Colonic mucosa (tissue), 4 donors: ENCODE measurements around the gene CNTN4. TPM values are rescaled to one million over a fixed set of nuclear protein-coding genes. Genes with fewer than 3 reads are reported as not detected.

Experiments
- DNase-seq: peaks from one replicate; pipeline ENCODE4 v3.0.0-alpha.2; 2020
- H3K27ac ChIP-seq: fragments of 200-600 bp; one replicate; pipeline ENCODE4 v1.8.0; 2021
- H3K27me3 ChIP-seq: fragments of 200-600 bp; one replicate; pipeline ENCODE4 v1.8.0; 2021
- H3K36me3 ChIP-seq: fragments of 200-600 bp; one replicate; pipeline ENCODE4 v1.8.0; 2021
- H3K4me1 ChIP-seq: fragments of 200-600 bp; one replicate; pipeline ENCODE4 v1.8.0; 2021; ENCODE audit warnings: mild to moderate bottlenecking
- H3K4me3 ChIP-seq: fragments of 200-600 bp; one replicate; pipeline ENCODE4 v1.8.0; 2021
- H3K9ac ChIP-seq, 2 donors: one replicate each; pipeline ENCODE4 v1.7.0; 2013; ENCODE audit warnings: control low read depth in 2 of 2, low read depth in 2 of 2, low read length in 2 of 2
- H3K9me3 ChIP-seq: fragments of 200-600 bp; one replicate; pipeline ENCODE4 v1.8.0; 2021
- intact Hi-C: fragments of 100-400 bp; cut with DNase I; formaldehyde crosslinking; loops from one replicate; pipeline ENCODE4 v1.14.1; 2022
- total RNA-seq, 2 donors: library from RNA; stranded (reverse); fragmentation: NEBNext Ultra II Directional in 1 of 2; extraction: Animal tissue kit (Norgen Biotek cat#: 25700) in 1 of 2; gene quantifications; one replicate each; pipeline ENCODE4 v1.2.1, GENCODE V29; 2021
- TF ChIP-seq, protein P1 (sequence below): fragments of 200-600 bp; IDR thresholded peaks from one replicate; pipeline ENCODE4 v1.8.0; 2022; ENCODE audit warnings: antibody characterized with exemption, mild to moderate bottlenecking
- donor health status: healthy.
- donor health status: DM: no; HTN: no; CAD: no.
- donor health status: DM: no; HTN: no; CAD: no.

The CNTN4 gene
- total RNA-seq, 2 donors from 2014 or later, result 8.2 to 19.1 TPM

DNA sequence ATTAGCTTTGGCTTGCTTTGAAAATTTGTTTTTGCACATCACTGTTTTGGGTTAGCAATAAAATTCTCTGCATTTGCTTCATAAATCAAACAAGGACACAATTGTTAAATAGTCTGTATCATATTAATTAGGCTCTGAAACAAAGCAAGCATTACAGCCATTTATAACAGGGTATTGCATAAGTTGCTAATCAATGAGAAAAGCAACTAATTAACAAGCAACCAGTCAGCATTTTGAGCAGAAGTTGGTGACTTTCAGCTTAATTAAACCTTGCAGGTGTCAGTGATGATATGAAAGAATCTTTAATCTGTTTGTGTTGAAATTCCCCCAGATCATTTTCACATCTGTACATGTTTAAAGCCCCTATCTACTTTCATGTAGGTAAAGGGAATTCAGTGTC, 516.4 kb downstream of the CNTN4 start:
- TF ChIP-seq, protein P1, sequence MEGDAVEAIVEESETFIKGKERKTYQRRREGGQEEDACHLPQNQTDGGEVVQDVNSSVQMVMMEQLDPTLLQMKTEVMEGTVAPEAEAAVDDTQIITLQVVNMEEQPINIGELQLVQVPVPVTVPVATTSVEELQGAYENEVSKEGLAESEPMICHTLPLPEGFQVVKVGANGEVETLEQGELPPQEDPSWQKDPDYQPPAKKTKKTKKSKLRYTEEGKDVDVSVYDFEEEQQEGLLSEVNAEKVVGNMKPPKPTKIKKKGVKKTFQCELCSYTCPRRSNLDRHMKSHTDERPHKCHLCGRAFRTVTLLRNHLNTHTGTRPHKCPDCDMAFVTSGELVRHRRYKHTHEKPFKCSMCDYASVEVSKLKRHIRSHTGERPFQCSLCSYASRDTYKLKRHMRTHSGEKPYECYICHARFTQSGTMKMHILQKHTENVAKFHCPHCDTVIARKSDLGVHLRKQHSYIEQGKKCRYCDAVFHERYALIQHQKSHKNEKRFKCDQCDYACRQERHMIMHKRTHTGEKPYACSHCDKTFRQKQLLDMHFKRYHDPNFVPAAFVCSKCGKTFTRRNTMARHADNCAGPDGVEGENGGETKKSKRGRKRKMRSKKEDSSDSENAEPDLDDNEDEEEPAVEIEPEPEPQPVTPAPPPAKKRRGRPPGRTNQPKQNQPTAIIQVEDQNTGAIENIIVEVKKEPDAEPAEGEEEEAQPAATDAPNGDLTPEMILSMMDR, result no peak
- H3K9ac ChIP-seq, result no peak overlapping the region
- no peak for DNase-seq
- intact Hi-C loops, result no loop called here
- H3K9me3 ChIP-seq, result no peaks in the 10 kb centered on the region
- H3K27me3 ChIP-seq, result no peaks in the 10 kb centered on the region
- H3K36me3 ChIP-seq, result no peaks in the 10 kb centered on the region
- H3K27ac ChIP-seq, result no peak overlapping the region
- H3K4me3 ChIP-seq, result no peak overlapping the region
- no peaks in the 10 kb centered on the region for H3K4me1 ChIP-seq

DNA sequence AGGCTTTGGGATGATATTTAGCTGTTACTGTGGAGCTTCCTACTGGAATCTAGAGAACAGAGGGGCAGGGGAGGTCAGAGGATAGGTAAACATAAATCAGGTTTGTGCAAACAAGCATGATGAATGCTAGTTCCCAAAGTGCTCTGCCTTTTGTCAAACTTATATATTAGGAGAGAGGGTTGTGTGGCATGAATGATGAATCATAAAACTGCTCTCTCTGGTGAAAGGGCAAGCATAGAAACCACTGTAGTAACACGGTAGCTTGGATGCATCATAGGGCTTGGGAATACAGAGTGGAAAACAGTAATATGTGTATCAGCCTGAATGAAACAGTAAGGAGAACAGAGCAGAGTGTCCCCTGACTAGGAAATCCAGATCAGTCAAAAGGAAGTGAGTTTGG, 524.8 kb downstream of the CNTN4 start:
- H3K4me1 ChIP-seq, result no peaks in the 10 kb centered on the region
- no peak overlapping the region for H3K4me3 ChIP-seq
- H3K27me3 ChIP-seq, result no peaks in the 10 kb centered on the region
- no peak overlapping the region for H3K27ac ChIP-seq
- TF ChIP-seq, protein P1, result no peak
- no peaks in the 10 kb centered on the region for H3K36me3 ChIP-seq
- intact Hi-C loops, result no loop called here
- no peak overlapping the region for H3K9ac ChIP-seq
- no peaks in the 10 kb centered on the region for H3K9me3 ChIP-seq
- DNase-seq, result no peak

DNA sequence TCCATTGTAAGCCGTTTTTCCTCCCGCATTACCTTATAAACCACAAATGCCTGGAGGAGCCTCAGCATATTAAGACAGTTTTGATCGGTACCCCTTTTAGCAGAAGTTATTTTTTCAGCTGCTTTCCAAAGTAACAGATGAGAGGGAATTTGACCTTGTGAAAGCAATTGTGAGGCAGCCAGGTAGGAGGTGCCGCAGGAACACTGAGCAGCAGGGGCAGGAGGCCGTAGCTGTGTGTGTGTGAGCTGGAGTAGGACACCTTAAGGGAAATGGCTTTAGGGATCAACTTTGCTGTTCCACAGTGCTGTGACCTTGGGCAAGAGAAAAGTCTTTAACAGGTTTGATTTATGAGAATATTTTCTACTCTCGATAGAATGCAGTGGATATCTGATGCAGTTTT, 529.5 kb downstream of the CNTN4 start:
- no peak overlapping the region for H3K4me3 ChIP-seq
- H3K36me3 ChIP-seq, result no peaks in the 10 kb centered on the region
- TF ChIP-seq, protein P1, result no peak
- no peak for DNase-seq
- no peaks in the 10 kb centered on the region for H3K9me3 ChIP-seq
- intact Hi-C loops, result no loop called here
- H3K27ac ChIP-seq, result no peak overlapping the region
- no peaks in the 10 kb centered on the region for H3K4me1 ChIP-seq
- no peaks in the 10 kb centered on the region for H3K27me3 ChIP-seq
- no peak overlapping the region for H3K9ac ChIP-seq

DNA sequence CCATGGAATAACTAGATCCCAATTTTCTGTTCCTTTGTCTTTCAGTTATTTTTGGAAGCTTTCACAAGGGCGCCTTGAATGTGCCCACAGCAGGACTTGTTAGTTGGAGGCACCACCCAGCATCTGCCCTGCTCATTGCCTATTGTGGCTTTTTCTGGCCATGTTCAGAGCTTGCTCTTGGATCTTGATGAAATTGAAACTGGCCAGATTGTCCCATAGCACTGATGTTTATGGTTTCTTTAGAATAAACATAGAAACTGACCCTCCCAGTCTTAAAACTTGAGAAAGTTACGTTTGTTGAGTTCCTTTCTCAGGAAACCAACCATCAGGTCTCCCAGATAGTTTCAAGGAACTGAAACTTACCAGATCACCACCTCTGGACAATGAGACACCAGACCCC, 536.8 kb downstream of the CNTN4 start:
- H3K9me3 ChIP-seq, result no peaks in the 10 kb centered on the region
- DNase-seq, result no peak
- H3K27ac ChIP-seq, result no peak overlapping the region
- no peaks in the 10 kb centered on the region for H3K27me3 ChIP-seq
- H3K9ac ChIP-seq, result no peak overlapping the region
- intact Hi-C loops, result no loop called here
- H3K4me3 ChIP-seq, result no peak overlapping the region
- no peaks in the 10 kb centered on the region for H3K36me3 ChIP-seq
- TF ChIP-seq, protein P1, result no peak
- H3K4me1 ChIP-seq, result no peaks in the 10 kb centered on the region

DNA sequence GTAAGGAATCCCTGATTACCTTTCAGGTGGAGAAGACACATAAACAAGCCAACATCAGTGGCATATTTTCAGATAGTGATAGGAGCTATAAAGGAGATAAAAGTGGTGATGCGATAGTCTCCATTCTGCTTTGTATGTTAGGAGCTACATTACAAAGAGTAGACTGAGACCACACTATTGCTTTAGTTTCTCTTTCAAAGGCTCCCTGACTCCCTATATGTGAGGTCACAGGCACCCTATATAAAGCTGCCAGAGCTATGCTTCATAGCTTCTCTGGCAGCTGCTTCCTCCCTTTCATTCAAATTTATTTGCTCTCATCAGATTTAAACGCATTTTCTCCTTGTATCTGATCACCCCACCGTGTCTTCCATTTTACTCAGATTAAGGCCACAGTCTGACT, 544.9 kb downstream of the CNTN4 start:
- H3K9ac ChIP-seq, result no peak overlapping the region
- H3K27me3 ChIP-seq, result no peaks in the 10 kb centered on the region
- H3K9me3 ChIP-seq, result no peaks in the 10 kb centered on the region
- DNase-seq, result no peak
- no peaks in the 10 kb centered on the region for H3K36me3 ChIP-seq
- H3K4me3 ChIP-seq, result no peak overlapping the region
- intact Hi-C loops, result no loop called here
- TF ChIP-seq, protein P1, result no peak
- H3K27ac ChIP-seq, result no peak overlapping the region
- H3K4me1 ChIP-seq, result no peaks in the 10 kb centered on the region

DNA sequence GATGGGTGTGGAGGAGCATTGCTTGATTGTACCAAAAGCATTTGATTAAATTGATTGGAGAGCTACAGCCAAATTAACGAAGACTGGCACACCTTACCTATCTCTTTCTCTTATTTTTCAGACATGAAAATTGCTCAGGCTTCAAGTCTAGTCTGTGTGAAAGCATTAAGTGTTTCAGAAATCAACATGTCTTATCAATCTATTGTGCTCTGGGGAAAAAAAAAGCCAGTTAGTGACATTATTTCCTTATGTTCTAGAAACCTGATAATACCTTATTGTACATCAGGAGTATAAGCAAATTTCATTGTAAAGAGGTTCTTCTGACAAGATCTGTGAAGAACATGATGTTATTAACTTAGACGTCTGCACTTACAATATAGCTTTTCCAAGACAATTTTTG, 546.3 kb downstream of the CNTN4 start:
- Histone ChIP-seq H3K4me3 (no peak overlapping the region), H3K27ac (no peak overlapping the region), H3K4me1 (no peaks in the 10 kb centered on the region), H3K27me3 (no peaks in the 10 kb centered on the region), H3K9ac (no peak overlapping the region), H3K9me3 (no peaks in the 10 kb centered on the region), H3K36me3 (no peaks in the 10 kb centered on the region)
- DNase-seq, result no peak
- TF ChIP-seq, protein P1, result no peak
- intact Hi-C loops, result no loop called here
